Duodenal mucosa (tissue), 2 donors: ENCODE data around the gene FAM199X.

Source experiments
- H3K27ac ChIP-seq: one replicate; pipeline ENCODE4 v1.7.0; 2013; ENCODE audit warnings: low read depth, low read length
- H3K27me3 ChIP-seq, 2 donors: one replicate each; pipeline ENCODE4 v1.7.0; 2013; ENCODE audit warnings: low read length in 2 of 2, control low read depth in 1 of 2; ENCODE audit not compliant: insufficient read depth in 2 of 2, control insufficient read depth in 1 of 2
- H3K36me3 ChIP-seq, 2 donors: one replicate each; pipeline ENCODE4 v1.7.0; 2013; ENCODE audit warnings: low read length in 2 of 2, control low read depth in 1 of 2; ENCODE audit not compliant: insufficient read depth in 2 of 2, control insufficient read depth in 1 of 2
- H3K4me1 ChIP-seq, 2 donors: one replicate each; pipeline ENCODE4 v1.7.0; 2013; ENCODE audit warnings: low read length in 2 of 2, control low read depth in 1 of 2; ENCODE audit not compliant: insufficient read depth in 2 of 2, control insufficient read depth in 1 of 2
- H3K4me3 ChIP-seq, 2 donors: one replicate each; pipeline ENCODE4 v1.7.0; 2013; ENCODE audit warnings: low read length in 2 of 2, low read depth in 1 of 2
- H3K9ac ChIP-seq, 2 donors: one replicate each; pipeline ENCODE4 v1.7.0; 2013; ENCODE audit warnings: low read length in 2 of 2, low read depth in 1 of 2
- H3K9me3 ChIP-seq, 2 donors: one replicate each; pipeline ENCODE4 v1.7.0; 2013; ENCODE audit warnings: low read length in 2 of 2, control low read depth in 1 of 2; ENCODE audit not compliant: control insufficient read depth in 1 of 2

FAM199X gene

GRCh38 chrX:104137496-104137895, 28.8 kb upstream of the FAM199X start:
- Histone ChIP-seq H3K36me3 (no peaks in the 10 kb centered on the region), H3K27me3 (no peaks in the 10 kb centered on the region), H3K9ac (no peak overlapping the region), H3K4me3 (no peak overlapping the region), H3K27ac (no peak overlapping the region), H3K4me1 (peaks cover 3 to 4% of the 10 kb centered on the region in 2 donors), H3K9me3 (no peaks in the 10 kb centered on the region)

GRCh38 chrX:104141087-104141760, 25.0 kb upstream of the FAM199X start:
- H3K9me3 ChIP-seq, result no peaks in the 10 kb centered on the region
- no peaks in the 10 kb centered on the region for H3K27me3 ChIP-seq
- H3K27ac ChIP-seq, result no peak overlapping the region
- no peaks in the 10 kb centered on the region for H3K36me3 ChIP-seq
- H3K4me3 ChIP-seq, result no peak overlapping the region
- H3K4me1 ChIP-seq, result peaks cover 1 to 2% of the 10 kb centered on the region in 2 donors
- H3K9ac ChIP-seq, result no peak overlapping the region

DNA sequence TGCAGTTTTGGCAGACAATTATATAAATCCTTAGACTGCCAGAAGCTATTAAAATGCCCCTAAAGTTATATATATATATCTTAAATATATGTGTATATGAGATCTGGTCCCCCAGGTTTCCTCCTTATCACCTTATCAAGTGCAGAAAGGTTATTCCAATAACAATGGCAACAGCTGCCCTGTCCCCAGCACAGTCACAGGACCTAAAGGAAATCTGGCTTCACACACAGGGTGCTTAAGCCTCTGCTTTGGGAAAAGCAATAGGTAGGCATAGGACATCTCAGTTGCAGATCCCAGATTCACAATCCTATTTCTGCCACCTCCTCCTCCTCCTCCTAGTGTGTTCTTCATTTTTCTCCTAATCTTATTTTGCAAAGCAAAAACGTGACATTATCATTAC, 15.2 kb upstream of the FAM199X start:
- H3K27me3 ChIP-seq, result no peaks in the 10 kb centered on the region
- no peaks in the 10 kb centered on the region for H3K36me3 ChIP-seq
- H3K4me1 ChIP-seq, result no peaks in the 10 kb centered on the region
- no peaks in the 10 kb centered on the region for H3K9me3 ChIP-seq
- H3K4me3 ChIP-seq, result no peak overlapping the region
- H3K9ac ChIP-seq, result no peak overlapping the region
- no peak overlapping the region for H3K27ac ChIP-seq

- peak within 1 kb of the TSS; percentile 69 to 87 for H3K9ac ChIP-seq
- H3K4me1 ChIP-seq, result peaks cover 3 to 4% of the 10 kb centered on the region in 2 donors
- peak within 1 kb of the TSS; percentile 88 for H3K27ac ChIP-seq
- H3K36me3 ChIP-seq, result no peaks in the 10 kb centered on the region
- H3K27me3 ChIP-seq, result no peaks in the 10 kb centered on the region
- peak within 1 kb of the TSS; percentile 86 to 93 for H3K4me3 ChIP-seq
- no peaks in the 10 kb centered on the region for H3K9me3 ChIP-seq
Measured at GRCh38 chrX:104156630-104157529, 9.4 kb upstream of the FAM199X start, which contains the start of gene SLC25A53. Gene SLC25A53, minus strand, starts transcription at chrX:104157009. Its CDS starts 51,752 bp downstream, at chrX:104105257.

DNA sequence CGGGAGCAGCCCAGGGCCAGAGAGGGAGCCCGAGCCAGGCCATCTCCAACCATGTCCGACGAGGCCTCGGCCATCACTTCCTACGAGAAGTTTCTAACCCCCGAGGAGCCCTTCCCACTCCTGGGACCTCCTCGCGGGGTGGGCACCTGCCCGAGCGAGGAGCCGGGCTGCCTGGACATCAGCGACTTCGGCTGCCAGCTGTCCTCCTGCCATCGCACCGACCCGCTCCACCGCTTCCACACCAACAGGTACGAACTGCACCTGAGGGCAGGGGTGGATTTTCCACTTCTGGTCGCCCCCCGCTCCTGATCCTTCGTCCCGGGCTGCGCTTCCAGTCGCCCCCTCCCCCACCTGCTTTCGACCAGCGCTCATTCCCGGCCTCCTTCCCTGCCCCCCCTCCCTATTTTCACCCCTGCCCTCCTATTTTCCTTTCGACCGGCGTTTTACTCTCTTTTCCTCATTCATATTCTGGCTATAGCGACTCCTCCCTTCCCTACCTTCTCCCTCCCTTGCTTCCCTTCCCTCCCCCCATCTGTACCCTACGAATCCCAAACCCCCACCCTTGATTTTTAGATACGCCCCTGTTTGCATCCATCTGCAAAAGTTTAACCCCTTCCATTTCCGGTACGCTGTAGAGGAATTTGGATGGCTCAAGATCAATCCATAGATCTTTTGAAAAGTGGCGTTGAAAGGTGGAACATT, 633 bp downstream of the FAM199X start:
- Histone ChIP-seq H3K27me3 (no peaks in the 10 kb centered on the region), H3K27ac (peak overlapping the region; percentile 62), H3K9me3 (no peaks in the 10 kb centered on the region), H3K36me3 (no peaks in the 10 kb centered on the region), H3K4me1 (peaks cover 7 to 13% of the 10 kb centered on the region in 2 donors), H3K4me3 (peak overlapping the region; percentile 81 to 83), H3K9ac (peak overlapping the region; percentile 65 to 94)

- Histone ChIP-seq H3K36me3 (no peaks in the 10 kb centered on the region), H3K4me3 (peak overlapping the region in 1 of 2 donors; percentile 83), H3K9me3 (no peaks in the 10 kb centered on the region), H3K9ac (peak overlapping the region in 1 of 2 donors; percentile 65), H3K27me3 (no peaks in the 10 kb centered on the region), H3K4me1 (peaks cover 7 to 13% of the 10 kb centered on the region in 2 donors), H3K27ac (no peak overlapping the region)
Measured at GRCh38 chrX:104168127-104168526, 1.9 kb downstream of the FAM199X start.

- no peaks in the 10 kb centered on the region for H3K9me3 ChIP-seq
- H3K36me3 ChIP-seq, result no peaks in the 10 kb centered on the region
- no peak overlapping the region for H3K4me3 ChIP-seq
- no peak overlapping the region for H3K27ac ChIP-seq
- no peaks in the 10 kb centered on the region for H3K27me3 ChIP-seq
- no peak overlapping the region for H3K9ac ChIP-seq
- peaks cover 7 to 13% of the 10 kb centered on the region in 2 donors for H3K4me1 ChIP-seq
Measured at GRCh38 chrX:104172121-104172520, 5.9 kb downstream of the FAM199X start.

DNA sequence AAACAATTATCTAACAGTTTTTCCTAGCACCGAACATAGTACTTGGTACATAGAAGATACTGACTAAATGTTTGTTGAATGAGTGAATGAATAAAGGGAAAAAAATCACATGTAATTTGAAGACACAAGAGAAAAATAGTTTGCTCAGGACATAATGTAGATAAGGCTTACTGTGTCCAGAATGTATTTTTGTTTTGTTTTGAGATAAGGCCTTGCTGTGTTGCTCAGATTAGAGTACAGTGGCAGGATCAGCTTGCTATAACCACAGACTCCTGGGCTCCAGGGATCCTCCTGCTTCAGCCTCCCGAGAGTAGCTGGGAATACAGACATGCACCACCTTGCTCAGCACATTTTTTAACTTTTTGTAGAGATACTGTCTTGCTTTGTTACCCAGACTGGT, 6.5 kb downstream of the FAM199X start:
- Histone ChIP-seq H3K36me3 (no peaks in the 10 kb centered on the region), H3K27ac (no peak overlapping the region), H3K4me1 (peaks cover 3 to 10% of the 10 kb centered on the region in 2 donors), H3K9ac (no peak overlapping the region), H3K4me3 (no peak overlapping the region), H3K9me3 (no peaks in the 10 kb centered on the region), H3K27me3 (no peaks in the 10 kb centered on the region)

GRCh38 chrX:104173841-104174240, 7.6 kb downstream of the FAM199X start:
- no peak overlapping the region for H3K4me3 ChIP-seq
- H3K36me3 ChIP-seq, result peaks cover 0 to 2% of the 10 kb centered on the region in 2 donors
- no peaks in the 10 kb centered on the region for H3K9me3 ChIP-seq
- H3K27ac ChIP-seq, result no peak overlapping the region
- H3K27me3 ChIP-seq, result no peaks in the 10 kb centered on the region
- H3K9ac ChIP-seq, result no peak overlapping the region
- peaks cover 0 to 1% of the 10 kb centered on the region in 2 donors for H3K4me1 ChIP-seq
